Spleen (tissue), 11 donors: ENCODE results near the gene LCAT. TPM values are rescaled to one million over a fixed set of nuclear protein-coding genes. Genes with fewer than 3 reads are reported as not detected.
"Not testable (repeated sequence)": the region's sequence is repeated elsewhere in the genome, so short reads cannot be mapped to it uniquely, and the experiment has no call there.

ENCODE experiments used
- DNase-seq: peaks from one replicate; pipeline ENCODE4 v3.0.0-alpha.2; 2020
- H3K27ac ChIP-seq, 8 donors: fragments of 200-600 bp; sonication (generic) in 7 of 8; 1 replicate in 4 of 8; 2 replicates in 4 of 8; pipeline versions ENCODE4 v1.5.0 to v1.8.0; 2016 to 2021; ENCODE audit warnings: inconsistent platforms in 4 of 8, mild to moderate bottlenecking in 4 of 8, moderate library complexity in 1 of 8
- H3K27me3 ChIP-seq, 7 donors: fragments of 200-600 bp; sonication (generic) in 6 of 7; replicated peaks in 1 of 7; 1 replicate in 4 of 7; 2 replicates in 3 of 7; pipeline versions ENCODE4 v1.5.0 to v1.8.0; 2016 to 2021; ENCODE audit warnings: inconsistent platforms in 3 of 7, mild to moderate bottlenecking in 1 of 7
- H3K36me3 ChIP-seq, 6 donors: fragments of 200-600 bp; sonication (generic) in 5 of 6; 1 replicate in 4 of 6; 2 replicates in 2 of 6; pipeline versions ENCODE4 v1.5.0 to v1.8.0; 2016 to 2021; ENCODE audit warnings: inconsistent platforms in 2 of 6
- H3K4me1 ChIP-seq, 6 donors: fragments of 200-600 bp; sonication (generic) in 5 of 6; 1 replicate in 3 of 6; 2 replicates in 3 of 6; pipeline versions ENCODE4 v1.5.0 to v1.8.0; 2016 to 2021; ENCODE audit warnings: inconsistent platforms in 3 of 6
- H3K4me3 ChIP-seq, 8 donors: fragments of 200-600 bp; sonication (generic) in 7 of 8; 1 replicate in 4 of 8; 2 replicates in 4 of 8; pipeline versions ENCODE4 v1.5.0 to v1.8.0; 2016 to 2021; ENCODE audit warnings: inconsistent platforms in 4 of 8, mild to moderate bottlenecking in 4 of 8, moderate library complexity in 2 of 8
- H3K9me3 ChIP-seq, 8 donors: fragments of 200-600 bp; sonication (generic) in 7 of 8; 1 replicate in 4 of 8; 2 replicates in 4 of 8; pipeline versions ENCODE4 v1.5.0 to v1.8.0; 2016 to 2021; ENCODE audit warnings: inconsistent platforms in 4 of 8
- POLR2A ChIP-seq, 3 donors: fragments of 450-650 bp; IDR thresholded peaks; one replicate each; pipeline ENCODE4 v1.5.1; 2017; ENCODE audit warnings: antibody characterized with exemption in 3 of 3, mild to moderate bottlenecking in 1 of 3
- POLR2AphosphoS5 ChIP-seq, 3 donors: sonication (generic); formaldehyde crosslinking; IDR thresholded peaks; one replicate each; pipeline ENCODE4 v1.5.1; 2017; ENCODE audit warnings: antibody characterized with exemption in 3 of 3
- WGBS, 5 donors: extraction: QIAGEN DNeasy Blood & Tissue Kit in 3 of 5; methylation state at CpG; one replicate each; pipeline versions ENCODE4 v1.1.5 to v1.1.7; 2013 to 2018; 5-methylcytosine and 5-hydroxymethylcytosine counted together
- intact Hi-C: fragments of 100-400 bp; cut with DNase I; formaldehyde crosslinking; loops from one replicate; pipeline ENCODE4 v1.15.0; 2023; ENCODE audit warnings: low total_unique reads
- polyA plus RNA-seq, 3 donors: library from polyadenylated mRNA; stranded (reverse); fragments of 200-250 nt; gene quantifications; one replicate each; pipeline ENCODE4 v1.2.1, GENCODE V29; 2013
- total RNA-seq, 7 donors: library from RNA; depleted of rRNA in 3 of 7; stranded (reverse); fragments of >200 nt in 3 of 7; fragmentation: NEBNext Ultra II Directional in 4 of 7; extraction: Animal tissue kit (Norgen Biotek cat#: 25700) in 4 of 7; gene quantifications; one replicate each; pipeline versions ENCODE4 v1.1.0 to v1.2.1, GENCODE V29; 2016 to 2021
- TF ChIP-seq, protein P1 (sequence below), 11 experiments: fragments of 200-600 bp in 7 of 11; fragments of 450-650 bp in 4 of 11; sonication (generic) in 4 of 11; IDR thresholded peaks in 8 of 11; conservative IDR thresholded peaks in 3 of 11; 1 replicate in 7 of 11; 2 replicates in 4 of 11; pipeline versions ENCODE4 v1.4.0 to v1.8.0; 2016 to 2021; ENCODE audit warnings: antibody characterized with exemption in 11 of 11, inconsistent platforms in 4 of 11, mild to moderate bottlenecking in 1 of 11
- donor health status: healthy with polysubstance abuse.
- donor health status: DM: no; HTN: no; CAD: no; lungs with moderate emphysema.
- donor health status: DM: no; HTN: no; CAD: no.
- donor health status: Bipolar disorder and iron deficiency.
- donor health status: healthy.
- donor health status: DM: no; HTN: no; CAD: no.
- donor health status: DM: yes; HTN: yes; CAD: no.

The LCAT gene
- total and polyA plus RNA-seq, 10 donors: 5.2 to 51.6 (median 17.0) TPM

DNA sequence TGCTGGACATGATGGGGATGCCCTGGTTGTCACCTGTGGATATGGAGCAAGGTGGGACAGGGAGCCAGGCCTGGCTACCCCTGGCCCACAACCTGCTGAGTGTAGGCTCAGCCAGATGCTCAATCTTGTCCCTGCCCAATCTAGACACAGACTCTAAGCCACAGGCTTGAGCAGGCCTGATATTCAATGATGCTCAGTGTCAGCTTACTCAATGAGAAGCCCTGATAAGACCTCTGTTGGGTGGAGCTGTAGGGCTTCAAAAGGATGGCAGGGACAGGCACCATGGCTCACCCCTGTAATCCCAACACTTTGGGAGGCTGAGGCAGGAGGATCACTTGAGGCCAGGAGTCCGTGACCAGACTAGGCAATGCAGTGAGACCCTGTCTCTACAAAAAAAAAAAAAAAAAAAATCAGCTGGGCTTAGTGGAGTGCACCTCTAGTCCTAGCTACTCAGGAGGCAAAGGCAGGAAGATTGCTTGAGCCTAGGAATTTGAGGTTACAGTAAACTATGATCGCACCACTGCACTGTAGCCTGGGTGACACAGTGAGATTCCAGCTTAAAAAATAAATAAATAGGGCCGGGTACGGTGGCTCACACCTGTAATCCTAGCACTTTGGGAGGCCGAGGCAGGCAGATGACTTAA lies 3.4 kb downstream of the LCAT start:
- 96 to 100% (median 98%) methylated on average over 5 of the region's 5 CpGs for WGBS, 5 donors
- TF ChIP-seq POLR2A (IDR thresholded peaks at IDR 0.05): no peak
- peak in 1 of 3 donors; percentile 9 for TF ChIP-seq POLR2AphosphoS5 (IDR thresholded peaks at IDR 0.05)
- TF ChIP-seq, protein P1, sequence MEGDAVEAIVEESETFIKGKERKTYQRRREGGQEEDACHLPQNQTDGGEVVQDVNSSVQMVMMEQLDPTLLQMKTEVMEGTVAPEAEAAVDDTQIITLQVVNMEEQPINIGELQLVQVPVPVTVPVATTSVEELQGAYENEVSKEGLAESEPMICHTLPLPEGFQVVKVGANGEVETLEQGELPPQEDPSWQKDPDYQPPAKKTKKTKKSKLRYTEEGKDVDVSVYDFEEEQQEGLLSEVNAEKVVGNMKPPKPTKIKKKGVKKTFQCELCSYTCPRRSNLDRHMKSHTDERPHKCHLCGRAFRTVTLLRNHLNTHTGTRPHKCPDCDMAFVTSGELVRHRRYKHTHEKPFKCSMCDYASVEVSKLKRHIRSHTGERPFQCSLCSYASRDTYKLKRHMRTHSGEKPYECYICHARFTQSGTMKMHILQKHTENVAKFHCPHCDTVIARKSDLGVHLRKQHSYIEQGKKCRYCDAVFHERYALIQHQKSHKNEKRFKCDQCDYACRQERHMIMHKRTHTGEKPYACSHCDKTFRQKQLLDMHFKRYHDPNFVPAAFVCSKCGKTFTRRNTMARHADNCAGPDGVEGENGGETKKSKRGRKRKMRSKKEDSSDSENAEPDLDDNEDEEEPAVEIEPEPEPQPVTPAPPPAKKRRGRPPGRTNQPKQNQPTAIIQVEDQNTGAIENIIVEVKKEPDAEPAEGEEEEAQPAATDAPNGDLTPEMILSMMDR (IDR thresholded peaks at IDR 0.05 in 8 of 11, conservative IDR thresholded peaks at IDR 0.05 in 3 of 11): no peak

DNA sequence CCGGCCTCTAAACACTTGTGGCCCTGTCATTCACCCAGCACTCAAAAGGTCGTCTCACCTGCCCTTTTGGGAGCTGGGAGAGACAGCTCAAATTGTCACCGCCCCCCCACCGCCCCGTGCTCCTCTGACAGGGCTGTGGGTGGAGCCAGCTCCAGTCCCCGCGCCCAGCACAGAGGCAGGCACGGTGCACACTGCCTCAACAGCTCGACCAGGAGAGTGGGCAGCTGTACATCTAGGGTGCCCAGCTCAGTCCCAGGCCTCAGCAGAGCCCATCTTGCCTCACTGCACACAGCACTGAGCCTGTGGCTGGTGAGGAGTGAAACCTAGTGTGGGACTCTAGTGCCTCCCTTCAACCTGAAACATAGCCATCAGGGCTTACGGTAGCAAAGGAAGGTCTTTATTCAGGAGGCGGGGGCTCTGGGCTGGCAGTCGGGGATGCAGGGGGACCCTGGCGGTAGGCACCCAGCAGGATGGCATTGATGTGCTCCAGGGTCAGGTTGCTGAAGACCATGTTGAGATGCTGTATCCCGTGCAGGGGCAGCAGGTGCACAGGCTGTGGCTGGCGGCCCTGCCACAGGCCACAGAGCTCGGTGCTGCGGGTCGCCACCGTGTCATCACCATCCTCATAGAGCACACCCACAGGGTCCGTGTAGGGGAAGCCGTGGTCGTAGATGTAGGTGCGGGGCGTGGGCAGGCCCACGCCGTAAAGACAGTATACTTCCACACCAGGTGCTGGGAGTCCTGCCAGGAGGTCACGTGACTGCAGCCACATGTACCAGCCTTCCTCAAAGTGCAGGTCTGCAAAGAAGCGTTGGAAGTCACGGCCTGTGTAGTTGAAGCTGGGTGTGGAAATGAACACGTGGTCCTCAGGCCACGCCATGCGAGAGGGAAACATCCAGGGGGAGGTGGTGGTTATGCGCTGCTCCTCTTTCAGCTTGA lies 4.1 kb downstream of the LCAT start:
- Histone ChIP-seq H3K4me1 (peaks cover 9 to 76% (median 42%) of the 10 kb centered on the region in 6 donors), H3K9me3 (no peaks in the 10 kb centered on the region), H3K27ac (peak overlapping the region; percentile 5 to 77 (median 36)), H3K27me3 (no peaks in the 10 kb centered on the region), H3K4me3 (no peak overlapping the region), H3K36me3 (peaks cover 0 to 63% (median 11%) of the 10 kb centered on the region in 6 donors)
- WGBS, 5 donors: 57 to 67% (median 64%) methylated on average over 17 to 33 of the region's 33 CpGs
- intact Hi-C loops: loop anchor here (10.0 kb wide), 1 partner anchor 95 kb away; the partner anchor contains the start of genes CENPT, NUTF2 and THAP11
- TF ChIP-seq POLR2AphosphoS5 (IDR thresholded peaks at IDR 0.05) (peak; percentile 32 to 65 (median 51)), POLR2A (IDR thresholded peaks at IDR 0.05) (no peak)
- TF ChIP-seq, protein P1 (IDR thresholded peaks at IDR 0.05 in 8 of 11, conservative IDR thresholded peaks at IDR 0.05 in 3 of 11): no peak
- peak; percentile 84 for DNase-seq

More for the DNA sequence above, 3.4 kb downstream of the LCAT start:
- DNase-seq: no peak
- Histone ChIP-seq H3K36me3 (peaks cover 0 to 63% (median 14%) of the 10 kb centered on the region in 6 donors), H3K27me3 (no peaks in the 10 kb centered on the region), H3K9me3 (no peaks in the 10 kb centered on the region), H3K4me1 (peaks cover 2 to 76% (median 35%) of the 10 kb centered on the region in 6 donors), H3K27ac (peak overlapping the region in 7 of 8 donors; percentile 5 to 77 (median 40)), H3K4me3 (no peak overlapping the region)
- intact Hi-C loops: no loop called here

DNA sequence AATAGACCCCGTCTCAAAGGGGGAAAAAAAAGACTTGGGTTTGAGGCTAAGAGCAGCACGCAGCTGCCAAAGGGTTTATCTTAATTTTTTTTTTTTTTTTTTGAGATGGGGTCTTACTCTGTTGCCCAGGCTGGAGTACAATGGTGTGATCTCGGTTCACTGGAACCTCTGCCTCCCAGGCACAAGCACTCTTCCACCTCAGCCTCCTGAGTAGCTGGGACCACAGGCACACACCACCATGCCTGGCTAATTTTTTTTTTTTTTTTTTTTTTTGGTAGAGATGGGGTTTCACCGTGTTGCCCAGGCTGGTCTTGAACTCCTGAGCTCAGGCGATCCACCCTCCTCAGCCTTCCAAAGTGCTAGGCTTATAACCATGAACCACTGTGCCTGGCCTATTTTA lies 6.2 kb downstream of the LCAT start:
- peaks cover 0 to 63% (median 22%) of the 10 kb centered on the region in 6 donors for H3K36me3 ChIP-seq
- not testable (repeated sequence) for H3K9me3 ChIP-seq, DNase-seq, H3K4me3 ChIP-seq, H3K27me3 ChIP-seq
- H3K27ac ChIP-seq: peak overlapping the region; percentile 97 to 99 (median 98)
- WGBS, 5 donors: 92 to 95% (median 92%) methylated on average over 5 of the region's 5 CpGs
- peaks cover 11 to 75% (median 42%) of the 10 kb centered on the region in 6 donors for H3K4me1 ChIP-seq
- intact Hi-C loops: loop anchor here (10.0 kb wide), 1 partner anchor 93 kb away; the partner anchor contains the start of genes CENPT, NUTF2 and THAP11

DNA sequence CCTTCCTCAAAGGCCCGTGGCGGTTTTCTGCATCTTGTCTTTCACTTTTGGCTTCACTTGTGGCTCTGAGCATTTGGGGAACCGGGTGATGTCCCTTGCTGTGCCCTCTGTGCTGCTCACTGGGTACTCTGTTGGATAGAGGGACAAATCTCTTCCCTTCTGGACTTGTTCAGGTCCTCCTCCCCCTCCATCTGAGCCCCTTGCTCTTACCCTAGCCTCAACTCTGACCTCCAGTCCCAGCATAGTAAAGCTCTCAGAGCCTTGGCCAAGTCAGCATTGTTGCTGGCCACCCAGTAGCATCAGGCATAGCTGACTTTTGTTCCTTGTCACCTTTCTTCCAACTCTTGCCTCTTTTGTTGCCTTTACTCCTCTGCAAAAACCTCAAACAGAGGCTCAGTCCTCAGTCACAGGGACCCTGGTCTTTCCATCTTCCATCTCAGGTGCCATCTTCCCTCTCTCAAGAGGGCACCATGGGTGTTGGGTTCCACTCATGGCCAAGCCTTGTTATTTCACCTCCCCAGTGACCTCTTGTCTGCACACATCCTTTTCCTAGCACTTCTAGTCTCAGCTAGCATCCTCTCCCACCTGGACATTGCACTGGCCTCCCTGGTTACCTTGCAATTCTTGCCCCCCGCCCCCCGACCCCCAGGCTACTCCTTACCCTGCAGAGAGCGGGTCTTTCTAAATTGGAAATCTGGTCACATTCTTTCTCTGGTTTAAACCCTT lies 6.9 kb downstream of the LCAT start:
- Histone ChIP-seq H3K4me3 (peak overlapping the region; percentile 72 to 98 (median 96)), H3K4me1 (peaks cover 11 to 69% (median 42%) of the 10 kb centered on the region in 6 donors), H3K9me3 (no peaks in the 10 kb centered on the region), H3K27me3 (no peaks in the 10 kb centered on the region), H3K27ac (peak overlapping the region; percentile 97 to 99 (median 98)), H3K36me3 (peaks cover 0 to 63% (median 28%) of the 10 kb centered on the region in 6 donors)
- 46 to 50% (median 47%) methylated on average over 6 of the region's 6 CpGs for WGBS, 5 donors
- DNase-seq: peak; percentile 60
- TF ChIP-seq POLR2A (IDR thresholded peaks at IDR 0.05) (no peak), POLR2AphosphoS5 (IDR thresholded peaks at IDR 0.05) (no peak)
- TF ChIP-seq, protein P1 (IDR thresholded peaks at IDR 0.05 in 8 of 11, conservative IDR thresholded peaks at IDR 0.05 in 3 of 11): no peak
- intact Hi-C loops: loop anchor here (10.0 kb wide), 1 partner anchor 92 kb away; the partner anchor contains the start of genes CENPT, NUTF2 and THAP11
